ENCODE results near the gene FTO.
A peak's percentile ranks its signal among the peaks of the same experiment; 100 is the strongest.
"Not testable (repeated sequence)": the region's sequence is repeated elsewhere in the genome, so short reads cannot be mapped to it uniquely, and the experiment has no call there.

FTO gene

DNA sequence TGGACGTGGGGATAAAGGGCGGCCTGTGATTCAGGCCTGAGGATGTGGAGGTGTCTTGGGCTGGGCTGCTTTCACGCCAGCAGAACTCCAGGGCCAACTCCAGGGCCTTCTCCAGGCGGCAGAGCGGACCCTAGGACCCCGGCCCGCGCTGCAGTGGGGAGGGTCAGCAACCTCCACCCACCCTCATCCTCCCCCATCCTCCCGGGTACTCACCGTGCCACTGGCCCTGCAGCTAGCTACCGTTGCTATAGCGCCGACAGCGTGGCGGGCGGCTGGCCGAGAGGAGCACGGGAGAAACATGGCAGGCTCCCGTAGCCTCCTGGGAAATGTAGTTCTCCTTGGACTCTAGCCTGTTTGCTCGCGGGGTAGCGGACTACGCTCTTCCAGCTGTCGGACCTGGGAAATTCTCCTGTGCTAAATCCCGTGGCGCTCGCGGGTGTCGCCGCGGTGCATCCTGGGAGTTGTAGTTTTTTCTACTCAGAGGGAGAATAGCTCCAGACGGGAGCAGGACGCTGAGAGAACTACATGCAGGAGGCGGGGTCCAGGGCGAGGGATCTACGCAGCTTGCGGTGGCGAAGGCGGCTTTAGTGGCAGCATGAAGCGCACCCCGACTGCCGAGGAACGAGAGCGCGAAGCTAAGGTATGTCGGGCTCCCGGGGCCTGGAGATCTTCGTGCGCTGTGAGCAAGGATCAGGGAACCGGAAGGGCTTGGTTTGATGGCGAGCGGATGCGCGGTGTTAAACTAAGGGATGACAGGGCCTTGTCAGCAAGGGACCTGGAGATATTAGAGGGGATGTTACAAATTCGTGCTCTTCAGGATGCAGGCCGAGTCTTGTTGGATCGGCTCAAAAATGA is at the start of gene FTO, which contains the start of gene RPGRIP1L:
TSS of gene FTO (plus strand) at position 567 of the 855 bp plus-strand sequence.
TSS of gene RPGRIP1L (minus strand) at position 270 of the 855 bp plus-strand sequence. CDS start 3,136 bp downstream, outside the sequence.
- FAIRE-seq, result peak; percentile 94
- DNase-seq (ENCODE audit: insufficient read length, low spot score), result peak; percentile 88

DNA sequence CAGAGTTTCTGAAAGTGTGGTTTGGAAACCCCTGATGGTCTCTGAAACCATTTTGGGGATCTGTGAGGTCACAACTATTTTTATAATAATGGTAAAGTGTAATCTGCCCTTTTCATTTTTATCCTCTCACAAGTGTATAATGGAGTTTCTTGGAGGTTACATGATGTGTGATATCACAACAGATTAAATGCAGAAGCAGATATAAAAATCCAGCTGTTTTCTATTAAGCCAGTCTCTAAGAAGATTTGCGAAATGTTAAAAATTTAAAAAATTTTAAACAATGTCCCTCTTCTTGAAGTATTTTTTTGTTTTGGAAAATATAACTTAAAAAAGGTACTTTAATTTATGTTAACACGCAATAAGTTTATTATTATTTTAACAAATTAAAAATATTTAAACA is 49.0 kb upstream of the FTO start:
- FAIRE-seq (no peak), DNase-seq (ENCODE audit: insufficient read length, low spot score) (no peak)

DNA sequence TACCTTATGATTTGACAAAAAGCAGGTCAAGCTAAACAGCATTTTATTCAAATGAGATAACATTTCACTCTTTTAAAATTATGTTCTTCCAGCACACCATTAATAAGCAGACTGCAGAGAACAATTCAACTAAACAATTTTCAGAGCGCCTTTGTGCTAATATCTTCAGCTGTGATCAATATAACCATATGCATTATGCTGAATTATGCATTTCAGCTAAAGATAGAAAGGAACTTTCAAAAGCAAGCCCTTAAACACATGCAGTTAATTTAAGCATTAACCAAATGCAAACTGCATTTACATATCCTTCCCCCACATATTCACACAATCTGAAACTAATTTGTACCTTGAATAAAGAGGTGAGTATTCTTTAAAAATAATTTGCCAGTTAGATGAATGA is 41.9 kb upstream of the FTO start:
- no peak for DNase-seq (ENCODE audit: insufficient read length, low spot score)
- FAIRE-seq, result peak; percentile 47

DNA sequence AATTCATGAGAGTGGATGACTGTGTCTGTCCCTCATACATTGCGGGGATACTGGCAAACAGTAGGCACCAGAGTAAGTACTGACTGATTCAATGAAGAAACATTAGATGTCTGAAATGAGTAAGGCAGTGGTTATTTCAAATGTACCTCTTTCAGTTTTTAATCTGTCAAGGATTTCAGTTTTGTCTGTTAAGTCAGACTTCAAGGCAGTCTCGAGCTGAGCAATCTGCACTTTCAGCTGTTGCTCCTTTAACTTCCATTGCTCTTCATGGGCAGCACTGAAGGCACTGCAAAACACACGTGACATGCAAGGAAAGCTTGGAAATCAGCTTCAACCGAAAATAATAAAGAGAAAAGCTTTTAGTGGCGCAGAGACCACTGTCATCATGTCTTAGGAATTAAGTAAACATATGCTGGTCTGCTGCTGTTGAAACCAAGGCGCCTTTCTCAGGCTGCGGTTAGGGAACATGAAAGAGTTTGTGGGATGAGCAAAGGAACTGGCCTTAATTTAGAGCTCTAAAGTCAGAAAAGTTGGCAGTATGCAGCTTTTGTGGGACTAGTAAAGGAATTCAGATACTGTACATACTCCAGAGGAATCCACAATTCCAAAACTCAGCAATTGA is 39.1 kb upstream of the FTO start:
- DNase-seq (ENCODE audit: insufficient read length, low spot score), result no peak
- no peak for FAIRE-seq

DNA sequence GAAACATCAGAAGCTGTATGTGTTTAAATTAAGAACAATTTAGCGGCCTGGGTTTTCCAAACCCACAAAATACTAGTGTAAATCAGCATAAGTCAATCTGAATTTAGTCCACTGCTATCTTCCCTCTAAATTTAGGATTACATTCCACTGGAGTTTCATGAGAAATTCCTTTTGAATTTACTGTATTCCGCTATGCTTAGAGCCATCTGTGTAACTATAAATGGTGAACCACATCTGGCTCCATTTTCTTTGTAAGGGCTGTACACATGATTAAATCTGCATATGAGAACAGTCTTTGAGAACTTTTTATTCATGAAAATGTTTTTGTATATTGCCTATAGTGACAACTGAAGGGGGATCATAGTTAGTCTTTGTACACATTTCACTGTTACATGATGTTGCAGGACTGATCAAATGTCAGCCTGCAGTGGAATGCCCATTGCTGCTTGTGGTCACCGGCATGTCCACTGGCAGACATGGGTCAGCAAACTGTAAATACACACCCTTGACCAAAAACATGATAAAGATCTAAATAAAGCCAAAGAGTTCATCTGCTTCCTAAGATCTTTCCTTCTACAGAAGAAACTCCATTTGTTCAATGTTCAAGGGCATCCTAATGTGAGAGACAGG is 37.1 kb upstream of the FTO start:
- FAIRE-seq (no peak), DNase-seq (ENCODE audit: insufficient read length, low spot score) (no peak)

DNA sequence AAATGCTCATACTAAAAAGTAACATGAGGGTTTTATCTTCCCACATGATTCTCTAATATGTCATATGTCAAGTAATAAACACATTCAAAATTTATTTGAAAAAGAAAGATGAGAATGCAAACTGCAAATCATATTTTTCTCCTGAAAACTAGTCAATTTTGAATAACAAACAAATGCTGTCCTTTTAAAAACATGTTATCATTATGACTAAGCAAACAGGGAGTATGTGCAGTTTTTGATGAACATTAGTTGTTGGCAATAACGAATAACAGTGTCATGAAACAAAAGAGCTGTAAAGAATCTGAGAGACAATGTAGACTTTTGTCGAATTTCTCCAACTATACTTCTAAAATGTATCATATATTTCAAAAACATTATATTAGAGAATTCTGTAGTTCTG is 35.1 kb upstream of the FTO start:
- DNase-seq (ENCODE audit: insufficient read length, low spot score), result no peak
- FAIRE-seq, result no peak

DNA sequence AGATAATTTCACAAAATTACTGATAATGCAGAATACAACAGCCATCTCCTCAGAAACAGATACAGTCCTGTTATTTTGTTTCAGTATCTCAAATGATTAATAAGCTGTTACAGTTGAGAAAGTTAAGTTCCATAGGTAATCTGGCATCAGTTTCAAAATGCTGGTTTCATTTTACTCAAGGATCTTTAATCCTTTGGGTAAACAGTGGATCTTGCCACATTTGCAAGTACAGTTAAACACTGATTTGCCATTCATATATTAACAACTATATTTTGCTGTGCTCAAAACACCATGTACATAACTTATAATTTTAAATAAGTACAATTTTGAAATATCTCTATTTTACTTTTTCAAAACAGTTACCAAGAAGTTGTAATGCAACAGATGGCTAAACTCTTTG is 31.5 kb upstream of the FTO start:
- DNase-seq (ENCODE audit: insufficient read length, low spot score), result no peak
- FAIRE-seq, result peak; percentile 73

DNA sequence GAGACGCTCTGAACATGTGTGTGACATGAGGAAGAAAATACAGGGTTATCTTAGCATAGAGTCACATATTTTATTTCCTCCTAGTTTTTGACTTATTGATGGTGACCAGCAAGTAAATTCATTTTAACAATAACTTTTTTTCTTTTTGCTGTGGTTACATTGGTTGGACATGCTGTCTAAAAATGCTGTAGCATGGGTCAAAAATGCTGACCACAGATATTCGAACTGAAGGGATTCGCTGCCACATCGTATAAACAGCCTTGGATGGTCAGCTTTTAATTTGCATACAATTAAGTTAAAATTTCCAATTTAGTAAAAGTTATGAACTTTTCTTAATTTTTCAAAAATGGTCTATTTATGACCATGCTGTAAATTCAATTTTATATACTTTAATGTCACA is 30.8 kb upstream of the FTO start:
- no peak for FAIRE-seq
- DNase-seq (ENCODE audit: insufficient read length, low spot score), result no peak

DNA sequence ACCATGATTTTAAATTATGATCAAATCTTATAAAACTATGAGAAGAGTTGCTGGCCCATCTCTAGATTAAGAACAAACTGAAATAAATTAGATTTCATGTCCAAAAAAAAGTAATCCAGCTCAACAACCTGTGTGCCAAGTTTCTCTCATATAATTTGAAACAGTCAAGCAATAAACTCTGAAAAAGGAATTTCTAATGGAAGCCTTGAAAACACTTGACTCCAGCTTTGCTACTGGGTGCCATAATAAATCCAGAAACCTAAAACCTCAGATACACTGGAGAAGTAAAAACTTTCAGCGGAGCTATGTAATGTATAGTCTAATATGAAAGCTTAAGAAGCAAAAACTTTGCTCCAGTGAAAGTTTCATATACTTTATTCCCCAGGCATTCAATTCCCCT is 25.8 kb upstream of the FTO start:
- no peak for DNase-seq (ENCODE audit: insufficient read length, low spot score)
- no peak for FAIRE-seq

DNA sequence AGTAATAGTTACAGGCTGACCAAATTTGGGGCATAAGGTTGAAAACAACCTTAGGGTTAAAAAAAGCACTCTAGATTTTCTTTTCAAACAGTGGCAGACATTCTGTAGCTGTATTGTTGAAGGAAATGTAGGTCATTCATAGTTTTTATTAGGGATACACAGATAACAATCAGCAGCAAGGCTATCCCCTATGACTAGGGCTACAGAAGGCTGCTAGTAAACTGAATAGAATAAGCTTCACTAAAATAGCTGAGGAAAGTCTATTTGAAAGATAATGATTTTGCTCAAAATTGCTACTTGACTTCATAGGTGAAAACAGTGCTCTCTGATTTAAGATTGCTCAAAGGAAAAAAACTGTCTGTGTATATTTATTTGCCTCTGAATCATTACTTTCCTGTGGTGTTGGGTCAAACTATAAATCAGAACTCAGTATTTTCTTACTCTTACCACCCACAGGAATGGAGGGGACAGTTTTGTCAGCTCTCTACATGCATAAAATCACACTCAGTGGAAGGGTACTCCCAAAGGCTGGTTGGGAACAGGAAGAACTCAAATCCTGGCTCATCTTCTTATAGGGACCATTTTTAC is 25.1 kb upstream of the FTO start:
- no peak for DNase-seq (ENCODE audit: insufficient read length, low spot score)
- FAIRE-seq, result no peak

DNA sequence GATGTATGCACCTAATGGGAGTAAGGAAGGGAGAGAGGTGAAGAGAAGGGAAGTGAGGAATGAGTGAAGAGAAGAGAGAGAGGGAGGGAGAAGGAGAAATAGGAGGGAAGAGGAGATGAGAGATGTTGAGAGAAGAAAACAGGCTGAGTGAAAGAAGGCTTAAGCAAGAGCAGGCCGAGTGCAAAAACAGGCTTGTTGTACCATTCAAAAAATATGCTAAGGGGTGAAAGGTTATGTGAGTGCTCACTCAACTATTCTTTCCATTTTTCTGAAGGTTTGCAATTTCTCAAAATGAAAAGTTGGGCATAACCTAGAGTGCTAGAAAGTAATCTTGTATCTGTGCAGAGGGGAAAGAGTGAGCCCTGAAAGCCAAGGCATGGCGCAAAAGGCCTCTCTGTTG is 23.2 kb upstream of the FTO start:
- no peak for FAIRE-seq

DNA sequence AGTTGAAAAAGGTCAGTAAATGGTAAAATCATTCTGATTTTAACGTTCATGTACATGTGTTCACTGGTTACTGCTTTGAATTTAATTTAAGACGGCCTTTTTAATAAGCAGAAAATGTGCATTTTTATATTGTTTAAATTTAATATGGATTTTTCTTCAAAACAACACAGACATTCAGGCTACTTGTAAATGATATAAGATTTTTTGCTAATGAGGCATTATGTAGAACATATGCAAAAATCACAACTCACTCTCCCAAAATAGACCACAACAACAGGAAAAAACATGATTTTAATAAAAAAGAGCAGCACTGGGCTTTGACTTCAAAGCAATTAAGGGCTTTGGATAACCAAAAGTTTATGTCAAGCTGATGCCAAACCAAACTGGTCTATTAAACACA is 22.6 kb upstream of the FTO start:
- DNase-seq (ENCODE audit: insufficient read length, low spot score) (no peak), FAIRE-seq (no peak)

More for the DNA sequence above, 23.2 kb upstream of the FTO start:
- DNase-seq (ENCODE audit: insufficient read length, low spot score), result no peak

DNA sequence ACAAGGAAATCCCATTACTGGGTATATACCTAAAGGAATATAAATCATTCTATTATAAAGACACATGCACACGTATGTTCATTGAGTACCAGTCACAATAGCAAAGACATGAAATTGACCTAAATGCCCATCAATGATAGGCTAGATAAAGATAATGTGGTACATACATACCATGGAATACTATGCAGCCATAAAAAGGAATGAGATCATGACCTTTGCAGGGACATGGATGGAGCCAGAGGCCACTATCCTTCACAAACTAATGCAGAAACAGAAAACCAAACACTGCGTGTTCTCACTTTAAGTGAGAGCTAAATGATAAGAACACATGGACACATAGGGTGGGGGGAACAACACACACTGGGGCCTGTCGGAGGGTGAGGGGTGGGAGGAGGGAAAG is 18.6 kb upstream of the FTO start:
- DNase-seq (ENCODE audit: insufficient read length, low spot score); FAIRE-seq: not testable (repeated sequence)

DNA sequence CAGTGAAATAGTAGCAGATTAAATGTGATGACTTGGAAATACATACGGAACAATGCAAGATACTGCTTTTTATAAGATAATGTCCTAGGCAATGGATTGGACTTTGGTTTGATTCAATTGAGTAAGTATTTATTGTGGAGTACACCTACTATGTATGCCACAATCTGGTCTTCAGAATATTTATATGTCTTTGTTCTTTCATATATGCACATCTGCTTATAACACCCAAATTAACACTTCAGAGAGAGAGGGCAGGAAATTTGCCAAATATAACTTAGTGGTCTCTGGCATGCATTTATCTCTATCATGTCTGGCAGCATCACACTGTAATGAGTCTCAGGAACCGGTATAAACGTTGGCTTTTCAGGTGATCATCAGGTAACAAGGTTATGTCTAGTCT is 17.2 kb upstream of the FTO start:
- DNase-seq (ENCODE audit: insufficient read length, low spot score) (no peak), FAIRE-seq (no peak)

DNA sequence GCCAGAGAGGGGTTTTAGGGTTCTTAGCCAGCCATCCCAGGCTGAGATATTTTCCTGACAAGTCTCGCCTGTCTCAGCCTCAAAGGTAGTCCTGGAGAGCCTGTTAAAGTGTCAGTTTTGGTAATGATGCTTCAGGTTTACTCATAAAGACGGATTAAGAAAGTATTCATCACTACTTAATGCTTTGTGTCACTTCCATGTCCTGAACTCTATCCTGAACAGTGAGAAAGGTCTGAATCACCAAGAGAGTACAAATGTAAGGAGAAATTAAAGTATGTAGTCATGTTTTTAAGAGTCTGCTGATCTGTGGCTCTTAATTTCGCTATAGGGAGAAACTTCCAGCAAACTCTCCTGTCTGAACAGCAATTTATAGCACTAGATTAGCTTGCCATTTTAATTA is 14.3 kb upstream of the FTO start:
- DNase-seq (ENCODE audit: insufficient read length, low spot score), result no peak

DNA sequence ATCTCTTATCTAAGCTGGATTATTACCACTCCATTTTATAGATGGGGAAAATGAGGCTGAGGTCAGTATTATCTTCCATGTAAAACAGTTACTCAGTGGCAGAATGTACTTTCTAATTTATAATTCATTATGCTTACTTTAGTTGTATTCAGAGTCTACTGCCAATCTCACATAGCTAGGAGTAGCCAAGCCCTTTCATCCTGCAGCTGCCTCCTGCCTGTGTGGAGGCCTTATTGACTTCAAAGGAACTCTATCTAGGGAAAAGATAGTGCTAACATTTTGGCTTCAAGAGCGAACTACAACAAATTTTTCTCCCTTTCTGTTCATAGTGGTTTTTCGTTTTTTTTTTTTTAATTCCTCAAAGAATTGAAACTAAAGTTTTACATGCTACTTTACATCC is 13.2 kb upstream of the FTO start:
- FAIRE-seq (no peak), DNase-seq (ENCODE audit: insufficient read length, low spot score) (no peak)

More for the DNA sequence above, 14.3 kb upstream of the FTO start:
- FAIRE-seq, result no peak

DNA sequence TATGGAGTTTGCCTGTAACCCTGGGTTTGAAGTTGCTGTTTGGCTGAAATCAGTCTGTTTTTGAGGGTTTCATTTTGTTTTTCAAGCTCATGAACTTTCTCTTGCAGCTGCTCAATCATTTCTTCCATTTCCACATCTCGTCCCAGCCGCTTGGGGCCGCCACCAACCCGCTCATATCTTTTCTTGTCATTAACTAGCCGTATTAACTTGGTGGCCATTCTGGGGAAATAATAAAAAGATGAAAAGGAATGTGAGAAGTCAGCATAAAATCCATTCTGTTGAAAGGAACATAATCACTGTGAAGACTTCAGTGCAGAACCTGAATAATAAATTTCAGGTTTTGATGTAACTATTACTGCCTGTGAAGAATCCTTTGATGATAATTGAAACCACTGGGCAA is 11.8 kb upstream of the FTO start:
- no peak for FAIRE-seq
- DNase-seq (ENCODE audit: insufficient read length, low spot score), result no peak

DNA sequence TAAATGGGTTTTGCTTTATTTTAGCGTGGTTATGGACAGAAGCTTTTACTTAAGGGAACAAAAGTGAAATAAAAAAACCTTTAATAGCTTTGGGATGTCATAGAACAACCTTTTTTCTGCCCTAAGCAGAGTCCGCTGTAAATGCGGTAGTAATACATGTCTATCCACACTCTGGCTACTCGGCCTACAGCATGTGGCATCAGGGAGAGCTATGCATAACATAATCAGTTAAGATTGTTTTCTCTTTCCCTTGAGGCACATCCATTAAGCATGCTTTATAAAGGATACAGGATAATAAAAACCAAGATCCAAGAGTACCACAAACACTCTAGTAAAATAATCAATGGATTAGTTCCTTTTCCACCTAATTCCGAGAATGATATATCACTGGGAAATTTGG is 10.6 kb upstream of the FTO start:
- DNase-seq (ENCODE audit: insufficient read length, low spot score) (no peak), FAIRE-seq (no peak)

DNA sequence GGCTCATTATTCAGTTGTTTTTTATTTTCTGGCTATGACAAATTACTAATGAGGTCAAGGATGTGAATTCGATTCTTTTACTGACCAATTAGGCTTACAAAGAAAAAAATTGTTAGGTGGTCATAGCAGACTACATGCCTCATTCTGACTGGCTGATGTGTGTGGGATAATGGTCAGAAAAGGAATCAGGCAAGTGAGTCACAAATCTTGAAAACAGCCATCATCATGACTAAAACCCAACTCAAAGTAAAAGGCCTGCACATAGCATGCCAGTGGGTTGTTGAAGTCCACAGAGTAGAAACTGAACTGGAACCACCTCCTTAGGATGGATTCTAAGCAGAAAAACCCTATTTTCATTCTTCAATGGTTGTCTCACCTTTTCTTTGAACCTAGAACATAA is 8.9 kb upstream of the FTO start:
- FAIRE-seq, result no peak
- no peak for DNase-seq (ENCODE audit: insufficient read length, low spot score)

DNA sequence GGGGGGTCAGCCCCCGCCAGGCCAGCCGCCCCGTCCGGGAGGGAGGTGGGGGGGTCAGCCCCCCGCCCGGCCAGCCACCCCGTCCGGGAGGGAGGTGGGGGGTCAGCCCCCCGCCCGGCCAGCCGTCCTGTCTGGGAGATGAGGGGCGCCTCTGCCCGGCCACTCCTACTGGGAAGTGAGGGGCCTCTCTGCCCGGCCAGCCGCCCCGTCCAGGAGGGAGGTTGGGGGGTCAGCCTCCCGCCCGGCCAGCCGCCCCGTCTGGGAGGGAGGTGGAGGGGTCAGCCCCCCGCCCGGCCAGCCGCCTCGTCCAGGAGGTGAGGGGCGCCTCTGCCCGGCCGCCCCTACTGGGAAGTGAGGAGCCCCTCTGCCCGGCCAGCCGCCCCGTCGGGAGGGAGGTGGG is 5.7 kb upstream of the FTO start:
- DNase-seq (ENCODE audit: insufficient read length, low spot score); FAIRE-seq: not testable (repeated sequence)

DNA sequence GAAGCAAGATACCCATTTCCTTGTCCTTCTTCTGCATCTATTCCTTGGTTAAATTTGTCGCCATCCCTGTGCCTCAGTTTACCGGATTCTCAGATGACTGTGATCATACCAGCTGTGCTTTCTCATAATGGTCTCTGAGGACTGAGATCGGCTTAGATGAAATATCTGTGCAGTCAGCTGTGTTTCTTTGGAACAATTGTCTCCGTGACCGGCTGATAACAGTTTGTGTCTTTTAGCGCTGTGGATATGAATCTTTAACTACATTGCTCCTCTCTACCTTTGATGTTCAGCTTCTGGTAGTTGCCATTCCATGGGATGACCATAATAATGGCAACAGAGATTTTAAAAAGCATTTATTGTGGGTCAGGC is 473 bp downstream of the FTO start:
- FAIRE-seq, result peak; percentile 18
- DNase-seq (ENCODE audit: insufficient read length, low spot score), result no peak

Data from GM19239 (cell line).